Measurements from ENCODE around the gene CTRB2.

- TF ChIP-seq POLR2A (IDR thresholded peaks at IDR 0.05) (no peak), CTCF (IDR thresholded peaks at IDR 0.05) (no peak)
These were observed 2.6 kb downstream of the CTRB2 start for GRCh38 chr16:75204410-75204758.
